ENCODE data around the gene IGFBPL1. TPM values are rescaled to one million over a fixed set of nuclear protein-coding genes. Genes with fewer than 3 reads are reported as not detected.

IGFBPL1 gene
- not detected for total RNA-seq

- TF ChIP-seq CTCF (IDR thresholded peaks at IDR 0.05; ENCODE audit: low read depth) = no peak
Observed at GRCh38 chr9:38423973-38424843, at the start of gene IGFBPL1. IGFBPL1 (minus strand) TSS chr9:38424454; CDS start chr9:38424424, 30 bp downstream.

GRCh38 chr9:38467404-38467803 lies 43.1 kb upstream of the IGFBPL1 start:
- TF ChIP-seq CTCF (IDR thresholded peaks at IDR 0.05; ENCODE audit: low read depth) = no peak

- TF ChIP-seq CTCF (IDR thresholded peaks at IDR 0.05; ENCODE audit: low read depth) = no peak
Observed at GRCh38 chr9:38453835-38454234, 29.6 kb upstream of the IGFBPL1 start.

GRCh38 chr9:38451162-38451561 lies 26.9 kb upstream of the IGFBPL1 start:
- TF ChIP-seq CTCF (IDR thresholded peaks at IDR 0.05; ENCODE audit: low read depth) = no peak

- no peak for TF ChIP-seq CTCF (IDR thresholded peaks at IDR 0.05; ENCODE audit: low read depth)
Observed at GRCh38 chr9:38447703-38448102, 23.4 kb upstream of the IGFBPL1 start.

GRCh38 chr9:38445154-38446043 lies 21.1 kb upstream of the IGFBPL1 start:
- no peak for TF ChIP-seq CTCF (IDR thresholded peaks at IDR 0.05; ENCODE audit: low read depth)

GRCh38 chr9:38443597-38443996 lies 19.3 kb upstream of the IGFBPL1 start:
- TF ChIP-seq CTCF (IDR thresholded peaks at IDR 0.05; ENCODE audit: low read depth) = no peak

All from subcutaneous adipose tissue (tissue), 4 donors.